KOPT-K1 (cell line): ENCODE results near the gene NIP7.
A peak's percentile ranks its signal among the peaks of the same experiment; 100 is the strongest.

Experiments used
- H3K27ac ChIP-seq: fragments of 200-600 bp; sonication (generic); 2 replicates; pipeline ENCODE4 v1.5.1; 2016; ENCODE audit warnings: antibody characterized with exemption, mild to moderate bottlenecking, low read depth, low read length; ENCODE audit not compliant: poor library complexity, severe bottlenecking
- H3K36me3 ChIP-seq: fragments of 200-600 bp; sonication (generic); 2 replicates; pipeline ENCODE4 v1.5.1; 2017; ENCODE audit warnings: antibody characterized with exemption, mild to moderate bottlenecking, low read length, moderate library complexity; ENCODE audit not compliant: insufficient read depth
- H3K9me3 ChIP-seq: fragments of 200-600 bp; sonication (generic); 2 replicates; pipeline ENCODE4 v1.5.1; 2017; ENCODE audit warnings: antibody characterized with exemption, low read length, mild to moderate bottlenecking; ENCODE audit not compliant: insufficient read depth, poor library complexity, severe bottlenecking

Gene NIP7

DNA sequence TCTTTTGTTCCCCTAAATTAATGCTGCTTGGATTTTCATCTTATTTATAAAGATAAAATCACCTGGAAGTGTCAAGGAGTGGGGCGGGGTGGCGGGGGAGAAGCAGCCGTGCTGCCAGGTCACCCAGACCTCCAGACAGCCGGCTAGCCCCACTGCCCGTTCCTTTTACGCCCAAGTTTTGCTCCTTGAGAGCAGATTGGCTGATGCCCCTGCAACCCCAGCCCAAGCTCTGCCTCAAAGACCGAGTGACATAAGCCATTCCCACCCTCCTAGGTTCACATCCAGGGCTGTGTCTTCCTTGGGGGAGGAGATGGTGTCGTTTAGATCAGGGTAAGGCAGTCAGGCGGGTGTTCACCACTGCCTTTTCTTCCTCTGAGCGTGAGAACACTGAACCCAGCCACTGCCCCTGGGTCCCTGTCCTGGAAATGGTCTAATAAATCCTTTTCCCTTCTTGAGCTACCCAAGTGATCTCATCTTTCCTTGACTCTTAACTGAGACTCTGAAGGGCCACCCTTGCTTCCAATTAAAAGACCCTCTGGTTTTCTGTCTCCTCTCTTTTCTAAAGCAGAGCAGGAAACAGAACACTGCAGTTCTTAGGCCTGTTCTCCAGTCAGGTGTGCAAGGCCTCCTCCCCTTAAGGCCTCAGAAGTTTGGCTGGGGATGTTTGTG, 14.9 kb upstream of the NIP7 start:
- Histone ChIP-seq H3K27ac (no peak overlapping the region), H3K9me3 (no peaks in the 10 kb centered on the region), H3K36me3 (peaks cover 97% of the 10 kb centered on the region)

GRCh38 chr16:69325784-69326171, 13.8 kb upstream of the NIP7 start:
- no peaks in the 10 kb centered on the region for H3K9me3 ChIP-seq
- H3K36me3 ChIP-seq, result peaks cover 86% of the 10 kb centered on the region
- H3K27ac ChIP-seq, result no peak overlapping the region

GRCh38 chr16:69326172-69326873, 13.2 kb upstream of the NIP7 start:
- peaks cover 81% of the 10 kb centered on the region for H3K36me3 ChIP-seq
- no peak overlapping the region for H3K27ac ChIP-seq
- no peaks in the 10 kb centered on the region for H3K9me3 ChIP-seq

- Histone ChIP-seq H3K36me3 (peaks cover 77% of the 10 kb centered on the region), H3K27ac (peak overlapping the region; percentile 85), H3K9me3 (no peaks in the 10 kb centered on the region)
Observed at GRCh38 chr16:69327585-69328310, 11.8 kb upstream of the NIP7 start.

GRCh38 chr16:69328854-69329316, 10.7 kb upstream of the NIP7 start:
- peaks cover 77% of the 10 kb centered on the region for H3K36me3 ChIP-seq
- H3K9me3 ChIP-seq, result no peaks in the 10 kb centered on the region
- peak overlapping the region; percentile 85 for H3K27ac ChIP-seq

GRCh38 chr16:69329369-69330285, 9.9 kb upstream of the NIP7 start:
- peaks cover 77% of the 10 kb centered on the region for H3K36me3 ChIP-seq
- peak overlapping the region; percentile 85 for H3K27ac ChIP-seq
- H3K9me3 ChIP-seq, result no peaks in the 10 kb centered on the region

- peaks cover 77% of the 10 kb centered on the region for H3K36me3 ChIP-seq
Observed at GRCh38 chr16:69330286-69331109, 9.1 kb upstream of the NIP7 start, which contains the start of gene PDF. Gene PDF, minus strand, starts transcription at chr16:69330588. Its CDS starts 18 bp downstream, at chr16:69330570.

GRCh38 chr16:69334696-69335095, 4.9 kb upstream of the NIP7 start:
- Histone ChIP-seq H3K36me3 (peaks cover 52% of the 10 kb centered on the region), H3K9me3 (no peaks in the 10 kb centered on the region), H3K27ac (no peak overlapping the region)

More at GRCh38 chr16:69330286-69331109, 9.1 kb upstream of the NIP7 start, which contains the start of gene PDF:
- no peaks in the 10 kb centered on the region for H3K9me3 ChIP-seq
- H3K27ac ChIP-seq, result peak within 1 kb of the TSS; percentile 85

GRCh38 chr16:69338557-69339288, 849 bp upstream of the NIP7 start:
- Histone ChIP-seq H3K27ac (peak overlapping the region; percentile 80), H3K36me3 (peaks cover 62% of the 10 kb centered on the region)

DNA sequence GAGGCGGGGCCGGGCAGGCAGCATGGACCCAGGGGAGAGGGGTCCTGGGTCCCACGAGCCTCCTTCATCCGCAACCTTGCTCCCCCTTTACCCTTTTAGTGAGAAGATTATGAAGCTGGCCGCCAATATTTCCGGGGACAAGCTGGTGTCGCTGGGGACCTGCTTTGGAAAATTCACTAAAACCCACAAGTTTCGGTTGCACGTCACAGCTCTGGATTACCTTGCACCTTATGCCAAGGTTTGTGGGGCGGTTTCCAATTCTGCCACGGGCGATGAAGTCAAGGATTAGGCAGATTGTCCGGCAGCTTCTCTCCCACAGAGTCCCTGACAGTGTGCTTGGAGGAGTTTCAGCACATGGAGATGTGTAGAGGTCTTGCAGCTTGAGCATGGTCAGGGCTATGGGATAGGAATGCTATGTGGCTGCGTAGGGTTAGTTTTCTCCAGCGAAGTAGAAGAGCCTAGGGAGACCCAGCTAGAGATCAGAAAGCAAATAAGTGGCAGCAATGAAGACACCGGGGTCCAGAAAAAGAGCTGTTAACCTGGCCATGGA, 598 bp downstream of the NIP7 start:
- H3K27ac ChIP-seq, result peak overlapping the region; percentile 80
- no peaks in the 10 kb centered on the region for H3K9me3 ChIP-seq

More at GRCh38 chr16:69338557-69339288, 849 bp upstream of the NIP7 start:
- no peaks in the 10 kb centered on the region for H3K9me3 ChIP-seq

DNA sequence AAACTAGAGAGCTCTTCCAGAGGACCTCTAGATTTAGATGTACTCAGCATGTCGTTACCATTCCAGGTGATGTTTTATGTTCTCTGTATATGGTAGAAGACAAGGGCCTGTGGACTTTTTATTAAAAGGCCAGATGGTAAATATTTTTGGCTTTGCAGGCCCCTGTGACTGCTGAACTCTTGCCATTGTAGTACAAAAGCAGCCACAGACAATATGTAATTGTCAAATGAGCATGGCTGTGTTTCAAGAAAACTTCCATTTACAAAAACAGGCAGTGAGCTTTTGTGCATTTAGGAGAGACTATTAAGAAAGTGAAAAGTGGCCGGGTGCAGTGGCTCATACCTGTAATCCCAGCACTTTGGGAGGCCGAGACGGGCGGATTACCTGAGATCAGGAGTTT, 4.6 kb downstream of the NIP7 start:
- peaks cover 55% of the 10 kb centered on the region for H3K36me3 ChIP-seq
- H3K9me3 ChIP-seq, result no peaks in the 10 kb centered on the region
- no peak overlapping the region for H3K27ac ChIP-seq

More for the DNA sequence above, 598 bp downstream of the NIP7 start:
- H3K36me3 ChIP-seq, result peaks cover 60% of the 10 kb centered on the region

DNA sequence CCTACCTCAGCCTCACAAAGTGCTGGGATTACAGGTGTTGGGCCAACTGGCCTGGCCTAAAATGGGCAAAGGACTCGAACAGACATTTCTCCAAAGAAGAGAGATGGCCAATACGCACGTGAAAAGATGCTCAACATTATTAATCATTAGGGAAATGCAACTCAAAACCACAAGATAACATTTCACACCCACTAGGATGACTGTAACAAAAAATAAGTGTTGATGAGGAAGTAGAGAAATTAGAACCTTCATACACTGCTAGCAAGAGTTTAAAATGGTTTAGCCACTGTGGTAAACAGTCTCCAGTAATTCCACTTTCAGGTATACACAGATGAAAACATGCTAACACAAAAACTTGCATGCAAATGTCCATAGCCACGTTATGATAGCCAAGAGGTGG, 6.4 kb downstream of the NIP7 start:
- Histone ChIP-seq H3K36me3 (peaks cover 65% of the 10 kb centered on the region), H3K9me3 (no peaks in the 10 kb centered on the region), H3K27ac (no peak overlapping the region)

- Histone ChIP-seq H3K9me3 (no peaks in the 10 kb centered on the region), H3K36me3 (peaks cover 65% of the 10 kb centered on the region), H3K27ac (no peak overlapping the region)
Observed at GRCh38 chr16:69346683-69347082, 7.1 kb downstream of the NIP7 start.
